ENCODE data around the gene POLR1F.

The POLR1F gene

GRCh38 chr7:19674266-19674960, 34.4 kb downstream of the POLR1F start:
- no peak overlapping the region for H3K27ac ChIP-seq (ENCODE audit: low read length)
- no peaks in the 10 kb centered on the region for H3K36me3 ChIP-seq (ENCODE audit: control insufficient read depth, low read depth, low read length)
- no peak overlapping the region for H3K4me3 ChIP-seq (ENCODE audit: low read length)
- no peaks in the 10 kb centered on the region for H3K4me1 ChIP-seq (ENCODE audit: control insufficient read depth, low read depth, low read length)
- H3K27me3 ChIP-seq (ENCODE audit: control insufficient read depth, insufficient read depth, low read length) = no peaks in the 10 kb centered on the region
- H3K9ac ChIP-seq (ENCODE audit: low read length) = no peak overlapping the region
- no peaks in the 10 kb centered on the region for H3K9me3 ChIP-seq (ENCODE audit: control insufficient read depth, low read depth, low read length)

- Histone ChIP-seq H3K27me3 (ENCODE audit: control insufficient read depth, insufficient read depth, low read length) (no peaks in the 10 kb centered on the region), H3K4me1 (ENCODE audit: control insufficient read depth, low read depth, low read length) (no peaks in the 10 kb centered on the region), H3K9ac (ENCODE audit: low read length) (no peak overlapping the region), H3K36me3 (ENCODE audit: control insufficient read depth, low read depth, low read length) (no peaks in the 10 kb centered on the region), H3K27ac (ENCODE audit: low read length) (no peak overlapping the region), H3K4me3 (ENCODE audit: low read length) (no peak overlapping the region), H3K9me3 (ENCODE audit: control insufficient read depth, low read depth, low read length) (no peaks in the 10 kb centered on the region)
Measured at GRCh38 chr7:19670806-19671205, 38.0 kb downstream of the POLR1F start.

GRCh38 chr7:19665399-19666008, 43.3 kb downstream of the POLR1F start:
- Histone ChIP-seq H3K36me3 (ENCODE audit: control insufficient read depth, low read depth, low read length) (no peaks in the 10 kb centered on the region), H3K9ac (ENCODE audit: low read length) (no peak overlapping the region)

GRCh38 chr7:19663816-19664462, 44.9 kb downstream of the POLR1F start:
- no peaks in the 10 kb centered on the region for H3K27me3 ChIP-seq (ENCODE audit: control insufficient read depth, insufficient read depth, low read length)
- no peak overlapping the region for H3K9ac ChIP-seq (ENCODE audit: low read length)

More at GRCh38 chr7:19665399-19666008, 43.3 kb downstream of the POLR1F start:
- H3K9me3 ChIP-seq (ENCODE audit: control insufficient read depth, low read depth, low read length) = no peaks in the 10 kb centered on the region
- H3K27ac ChIP-seq (ENCODE audit: low read length) = no peak overlapping the region
- H3K27me3 ChIP-seq (ENCODE audit: control insufficient read depth, insufficient read depth, low read length) = no peaks in the 10 kb centered on the region
- H3K4me3 ChIP-seq (ENCODE audit: low read length) = no peak overlapping the region
- no peaks in the 10 kb centered on the region for H3K4me1 ChIP-seq (ENCODE audit: control insufficient read depth, low read depth, low read length)

GRCh38 chr7:19648791-19649190, 60.0 kb downstream of the POLR1F start:
- no peaks in the 10 kb centered on the region for H3K9me3 ChIP-seq (ENCODE audit: control insufficient read depth, low read depth, low read length)
- H3K36me3 ChIP-seq (ENCODE audit: control insufficient read depth, low read depth, low read length) = no peaks in the 10 kb centered on the region
- no peaks in the 10 kb centered on the region for H3K27me3 ChIP-seq (ENCODE audit: control insufficient read depth, insufficient read depth, low read length)
- no peaks in the 10 kb centered on the region for H3K4me1 ChIP-seq (ENCODE audit: control insufficient read depth, low read depth, low read length)
- no peak overlapping the region for H3K27ac ChIP-seq (ENCODE audit: low read length)
- no peak overlapping the region for H3K9ac ChIP-seq (ENCODE audit: low read length)
- no peak overlapping the region for H3K4me3 ChIP-seq (ENCODE audit: low read length)

More at GRCh38 chr7:19663816-19664462, 44.9 kb downstream of the POLR1F start:
- Histone ChIP-seq H3K4me1 (ENCODE audit: control insufficient read depth, low read depth, low read length) (no peaks in the 10 kb centered on the region), H3K27ac (ENCODE audit: low read length) (no peak overlapping the region), H3K36me3 (ENCODE audit: control insufficient read depth, low read depth, low read length) (no peaks in the 10 kb centered on the region), H3K9me3 (ENCODE audit: control insufficient read depth, low read depth, low read length) (no peaks in the 10 kb centered on the region), H3K4me3 (ENCODE audit: low read length) (no peak overlapping the region)
